GM10266 (cell line): ENCODE results near the gene ERICH3.

Source experiments
- DNase-seq: peaks from one replicate; pipeline ENCODE4 v3.0.0; 2012; ENCODE audit errors: extremely low spot score
- CTCF ChIP-seq: IDR thresholded peaks from 2 replicates; pipeline ENCODE4 v1.5.1; 2012; ENCODE audit warnings: mild to moderate bottlenecking, low read depth; ENCODE audit not compliant: control insufficient read depth, insufficient read depth; ENCODE audit errors: missing control alignments

Gene ERICH3

GRCh38 chr1:74673351-74674111 lies at the start of gene ERICH3:
Gene ERICH3, minus strand, starts transcription at chr1:74673792. Its CDS starts 273 bp downstream, at chr1:74673519.
- peak; percentile 26 for DNase-seq
- no peak for TF ChIP-seq CTCF

GRCh38 chr1:74717626-74718025 lies 44.0 kb upstream of the ERICH3 start:
- TF ChIP-seq CTCF: no peak
- no peak for DNase-seq

GRCh38 chr1:74716822-74717221 lies 43.2 kb upstream of the ERICH3 start:
- no peak for DNase-seq
- TF ChIP-seq CTCF: no peak

- no peak for TF ChIP-seq CTCF
- no peak for DNase-seq
Observed at GRCh38 chr1:74715806-74716205, 42.2 kb upstream of the ERICH3 start.

- TF ChIP-seq CTCF: no peak
Observed at GRCh38 chr1:74715236-74715502, 41.6 kb upstream of the ERICH3 start.

GRCh38 chr1:74714429-74715235 lies 41.0 kb upstream of the ERICH3 start:
- no peak for TF ChIP-seq CTCF
- DNase-seq: peak; percentile 33

More at GRCh38 chr1:74715236-74715502, 41.6 kb upstream of the ERICH3 start:
- DNase-seq: no peak

- TF ChIP-seq CTCF: no peak
- DNase-seq: no peak
Observed at GRCh38 chr1:74713849-74714248, 40.3 kb upstream of the ERICH3 start.
